GM21786 (cell line): Measurements from ENCODE around the gene RILPL1.
"Not testable (repeated sequence)": the region's sequence is repeated elsewhere in the genome, so short reads cannot be mapped to it uniquely, and the experiment has no call there.

Experiments
- ATAC-seq: cut with Tn5 transposase; IDR thresholded peaks from one replicate; pipeline ENCODE4 v1.9.1; 2021; ENCODE audit not compliant: unreplicated experiment

RILPL1 gene

GRCh38 chr12:123531091-123531490 lies 2.4 kb downstream of the RILPL1 start:
- no peak for ATAC-seq

- no peak for ATAC-seq
Measured at GRCh38 chr12:123530668-123531067, 2.9 kb downstream of the RILPL1 start.

- no peak for ATAC-seq
Measured at GRCh38 chr12:123529686-123530085, 3.8 kb downstream of the RILPL1 start.

- no peak for ATAC-seq
Measured at GRCh38 chr12:123528858-123529257, 4.7 kb downstream of the RILPL1 start.

GRCh38 chr12:123526542-123527080 lies 6.9 kb downstream of the RILPL1 start:
- ATAC-seq: no peak

- no peak for ATAC-seq
Measured at GRCh38 chr12:123524378-123524777, 9.1 kb downstream of the RILPL1 start.

- no peak for ATAC-seq
Measured at GRCh38 chr12:123523518-123523917, 10.0 kb downstream of the RILPL1 start.

GRCh38 chr12:123522164-123522563 lies 11.4 kb downstream of the RILPL1 start:
- ATAC-seq: no peak

GRCh38 chr12:123520567-123521474 lies 12.7 kb downstream of the RILPL1 start:
- no peak for ATAC-seq

- ATAC-seq: no peak
Measured at GRCh38 chr12:123519141-123520001, 14.1 kb downstream of the RILPL1 start.

GRCh38 chr12:123516216-123516780 lies 17.2 kb downstream of the RILPL1 start:
- no peak for ATAC-seq

- ATAC-seq: not testable (repeated sequence)
Measured at GRCh38 chr12:123514582-123515221, 18.8 kb downstream of the RILPL1 start.

GRCh38 chr12:123513805-123514204 lies 19.7 kb downstream of the RILPL1 start:
- no peak for ATAC-seq

GRCh38 chr12:123512838-123513665 lies 20.5 kb downstream of the RILPL1 start:
- no peak for ATAC-seq

- ATAC-seq: no peak
Measured at GRCh38 chr12:123506843-123507236, 26.7 kb downstream of the RILPL1 start.

GRCh38 chr12:123506059-123506842 lies 27.3 kb downstream of the RILPL1 start:
- no peak for ATAC-seq

GRCh38 chr12:123502163-123502704 lies 31.3 kb downstream of the RILPL1 start:
- ATAC-seq: no peak

GRCh38 chr12:123499332-123499731 lies 34.2 kb downstream of the RILPL1 start:
- ATAC-seq: no peak
